ENCODE results near the gene CFAP46.
"Not testable (repeated sequence)": the region's sequence is repeated elsewhere in the genome, so short reads cannot be mapped to it uniquely, and the experiment has no call there.

Gene CFAP46

GRCh38 chr10:132783165-132783939, 159.0 kb downstream of the CFAP46 start:
- H3K4me3 ChIP-seq (ENCODE audit: low read length) = no peak overlapping the region
- TF ChIP-seq ZNF274 (IDR thresholded peaks at IDR 0.05; ENCODE audit: low read depth, low read length) = no peak

GRCh38 chr10:132781556-132781955, 160.8 kb downstream of the CFAP46 start:
- no peak for TF ChIP-seq ZNF274 (IDR thresholded peaks at IDR 0.05; ENCODE audit: low read depth, low read length)
- no peak overlapping the region for H3K4me3 ChIP-seq (ENCODE audit: low read length)

- no peak for TF ChIP-seq ZNF274 (IDR thresholded peaks at IDR 0.05; ENCODE audit: low read depth, low read length)
- no peak overlapping the region for H3K4me3 ChIP-seq (ENCODE audit: low read length)
These were observed 162.0 kb downstream of the CFAP46 start for GRCh38 chr10:132780356-132780755.

GRCh38 chr10:132779549-132780294, 162.6 kb downstream of the CFAP46 start:
- H3K4me3 ChIP-seq (ENCODE audit: low read length) = no peak overlapping the region
- no peak for TF ChIP-seq ZNF274 (IDR thresholded peaks at IDR 0.05; ENCODE audit: low read depth, low read length)

DNA sequence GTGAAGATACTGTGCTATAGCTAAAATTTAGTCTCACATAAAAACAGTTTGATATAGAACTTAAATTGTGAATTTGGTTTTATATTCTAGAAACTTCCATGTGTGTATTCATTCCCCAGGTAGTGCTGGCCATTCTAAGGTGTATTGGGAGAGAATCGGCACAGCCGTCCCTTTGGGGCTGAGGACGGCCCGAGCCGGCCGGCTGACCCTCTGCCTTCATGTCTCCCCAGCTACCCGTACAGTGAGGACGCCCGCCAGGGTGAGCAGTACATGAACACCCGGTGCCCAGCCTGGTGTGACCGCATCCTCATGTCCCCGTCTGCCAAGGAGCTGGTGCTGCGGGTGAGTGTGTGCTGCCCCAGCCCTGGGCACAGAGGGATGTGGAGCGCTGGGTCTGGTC, 164.9 kb downstream of the CFAP46 start:
- no peak for TF ChIP-seq ZNF274 (IDR thresholded peaks at IDR 0.05; ENCODE audit: low read depth, low read length)
- H3K4me3 ChIP-seq (ENCODE audit: low read length) = no peak overlapping the region

- no peak for TF ChIP-seq ZNF274 (IDR thresholded peaks at IDR 0.05; ENCODE audit: low read depth, low read length)
- no peak overlapping the region for H3K4me3 ChIP-seq (ENCODE audit: low read length)
These were observed 165.5 kb downstream of the CFAP46 start for GRCh38 chr10:132776821-132777220.

- TF ChIP-seq ZNF274 (IDR thresholded peaks at IDR 0.05; ENCODE audit: low read depth, low read length) = no peak
- H3K4me3 ChIP-seq (ENCODE audit: low read length) = no peak overlapping the region
These were observed 166.2 kb downstream of the CFAP46 start for GRCh38 chr10:132776186-132776585.

DNA sequence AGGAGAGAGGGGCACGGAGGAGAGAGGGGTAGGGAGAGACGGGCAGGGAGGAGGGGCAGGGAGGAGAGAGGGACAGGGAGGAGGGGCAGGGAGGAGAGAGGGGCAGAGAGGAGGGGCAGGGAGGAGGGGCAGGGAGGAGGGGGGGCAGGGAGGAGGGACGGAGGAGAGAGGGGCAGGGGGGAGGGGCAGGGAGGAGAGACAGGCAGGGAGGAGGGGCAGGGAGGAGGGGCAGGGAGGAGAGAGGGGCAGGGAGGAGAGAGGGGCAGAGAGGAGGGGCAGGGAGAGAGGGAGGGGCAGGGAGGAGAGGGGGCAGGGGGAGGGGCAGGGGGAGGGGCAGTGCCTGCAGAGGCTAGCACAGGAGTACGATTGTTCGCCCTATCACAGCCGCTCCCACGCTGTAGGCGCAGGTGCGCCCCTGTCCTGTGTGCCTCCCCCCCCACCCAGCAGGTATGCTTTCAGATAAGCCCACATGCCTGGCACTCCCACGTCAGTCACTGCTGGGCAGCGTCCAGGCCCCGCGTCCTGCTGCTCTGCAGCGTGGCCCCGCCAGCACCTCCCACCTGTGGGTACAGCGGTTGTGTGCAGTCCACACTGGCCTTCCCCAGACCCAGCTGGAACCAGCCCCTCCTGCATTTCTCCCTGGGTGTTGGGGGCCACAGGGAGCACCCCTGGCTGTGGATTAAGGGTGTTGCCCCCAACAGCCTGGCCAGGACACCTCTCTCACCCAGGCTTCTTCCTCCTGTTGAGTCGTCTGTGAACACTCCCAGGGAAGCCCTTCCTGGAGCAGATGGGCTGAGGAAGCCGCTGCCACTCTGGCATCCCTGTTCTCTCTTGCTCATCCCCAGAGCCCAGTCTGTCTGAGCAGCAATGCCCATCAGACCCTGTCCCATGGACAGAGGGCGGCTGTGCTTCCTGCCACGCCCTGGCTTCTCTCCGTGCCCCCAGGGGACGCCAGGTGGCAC, 167.2 kb downstream of the CFAP46 start:
- H3K4me3 ChIP-seq (ENCODE audit: low read length) = no peak overlapping the region
- no peak for TF ChIP-seq ZNF274 (IDR thresholded peaks at IDR 0.05; ENCODE audit: low read depth, low read length)

GRCh38 chr10:132774181-132774901, 168.0 kb downstream of the CFAP46 start:
- H3K4me3 ChIP-seq (ENCODE audit: low read length) = no peak overlapping the region
- no peak for TF ChIP-seq ZNF274 (IDR thresholded peaks at IDR 0.05; ENCODE audit: low read depth, low read length)

- H3K4me3 ChIP-seq (ENCODE audit: low read length) = not testable (repeated sequence)
These were observed 169.6 kb downstream of the CFAP46 start for GRCh38 chr10:132772816-132773215.

DNA sequence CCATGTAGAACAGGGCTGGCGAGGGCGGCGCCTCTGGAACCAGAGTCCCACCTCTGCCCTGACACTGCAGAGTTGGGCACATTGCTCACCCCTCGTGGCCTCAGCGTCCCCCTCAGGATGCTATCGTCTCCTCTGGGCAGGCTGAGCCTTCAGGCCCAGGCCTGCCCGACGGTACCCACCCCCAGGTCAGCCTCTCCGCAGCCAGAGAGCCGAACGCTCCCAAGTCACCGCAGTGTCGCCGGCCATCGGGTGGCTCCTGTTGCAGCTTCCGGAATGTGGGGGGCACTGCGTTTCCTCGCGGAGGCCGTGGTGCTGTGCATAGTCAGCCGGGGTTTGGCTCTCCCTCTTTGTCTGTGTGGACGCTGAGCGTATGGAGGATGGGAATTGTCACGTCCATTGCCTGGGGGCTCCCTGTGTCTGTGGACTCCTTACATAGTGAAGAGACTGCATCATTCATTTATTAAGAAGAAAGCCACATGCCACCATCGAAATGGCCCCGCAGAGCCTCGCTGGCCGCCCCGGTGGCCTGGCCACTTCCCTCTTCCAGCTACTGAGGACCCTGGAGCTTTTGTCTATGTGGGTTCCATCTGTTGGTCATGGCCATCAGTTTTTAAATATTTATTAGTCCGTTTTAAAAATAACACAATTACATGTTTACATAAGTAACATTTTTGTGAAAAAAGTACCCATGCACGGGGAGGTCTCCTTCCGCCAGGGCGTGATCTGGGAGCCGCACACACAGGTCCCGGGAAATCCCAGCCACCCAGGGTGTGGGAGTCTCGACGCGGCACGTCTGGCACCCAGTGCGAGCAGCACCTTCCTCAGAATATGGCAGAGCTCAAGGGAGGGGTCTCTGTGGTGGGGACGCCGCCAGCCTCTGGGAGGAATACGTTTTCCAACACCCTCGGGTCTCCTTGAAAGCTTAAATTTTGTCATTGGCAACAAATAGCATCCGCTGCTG, 172.0 kb downstream of the CFAP46 start:
- no peak for TF ChIP-seq ZNF274 (IDR thresholded peaks at IDR 0.05; ENCODE audit: low read depth, low read length)
- H3K4me3 ChIP-seq (ENCODE audit: low read length) = no peak overlapping the region

- no peak for TF ChIP-seq ZNF274 (IDR thresholded peaks at IDR 0.05; ENCODE audit: low read depth, low read length)
- no peak overlapping the region for H3K4me3 ChIP-seq (ENCODE audit: low read length)
These were observed 173.8 kb downstream of the CFAP46 start for GRCh38 chr10:132768346-132769248.

Data from GM08714 (cell line).